Testis (tissue), 3 donors: ENCODE data around the gene CYP2F1. TPM values are rescaled to one million over a fixed set of nuclear protein-coding genes. Genes with fewer than 3 reads are reported as not detected.
"Not testable (repeated sequence)": the region's sequence is repeated elsewhere in the genome, so short reads cannot be mapped to it uniquely, and the experiment has no call there.

ENCODE experiments used
- DNase-seq: peaks from one replicate; pipeline ENCODE4 v3.0.0-alpha.2; 2019
- H3K27ac ChIP-seq, 2 donors: fragments of 200-600 bp; sonication (generic); one replicate each; pipeline ENCODE4 v1.5.1; 2019
- H3K27me3 ChIP-seq: fragments of 200-600 bp; sonication (generic); one replicate; pipeline ENCODE4 v1.5.1; 2019
- H3K36me3 ChIP-seq: fragments of 200-600 bp; sonication (generic); one replicate; pipeline ENCODE4 v1.5.1; 2017; ENCODE audit warnings: low read depth; ENCODE audit errors: missing control alignments
- H3K4me1 ChIP-seq: fragments of 200-600 bp; sonication (generic); one replicate; pipeline ENCODE4 v1.5.1; 2019
- H3K4me3 ChIP-seq, 2 donors: fragments of 200-600 bp; sonication (generic); one replicate each; pipeline ENCODE4 v1.5.1; 2017 to 2019
- H3K9me3 ChIP-seq: fragments of 200-600 bp; sonication (generic); one replicate; pipeline ENCODE4 v1.5.1; 2017
- CTCF ChIP-seq, 3 experiments: fragments of 450-650 bp in 2 of 3; fragments of 200-600 bp in 1 of 3; sonication (generic) in 1 of 3; IDR thresholded peaks; one replicate each; pipeline ENCODE4 v1.5.1; 2016 to 2019; ENCODE audit warnings: antibody characterized with exemption in 3 of 3, mild to moderate bottlenecking in 2 of 3, moderate library complexity in 1 of 3
- POLR2A ChIP-seq: fragments of 450-650 bp; IDR thresholded peaks from one replicate; pipeline ENCODE4 v1.6.1; 2017; ENCODE audit warnings: antibody characterized with exemption, mild to moderate bottlenecking, moderate library complexity
- WGBS, 2 donors: methylation state at CpG; one replicate each; pipeline ENCODE4 v1.1.5; 2018; 5-methylcytosine and 5-hydroxymethylcytosine counted together
- intact Hi-C: fragments of 100-400 bp; cut with DNase I; formaldehyde crosslinking; loops from one replicate; pipeline ENCODE4 v1.15.1; 2023; ENCODE audit warnings: low total_unique reads
- polyA plus RNA-seq: library from polyadenylated mRNA; stranded (reverse); fragments of 350-450 nt; fragmentation: Illumina TruSeq; extraction: RNeasy Lipid Tissue Mini Kit (QIAGEN cat#74804); gene quantifications from one replicate; pipeline ENCODE4 v1.2.3, GENCODE V29; 2014; ENCODE audit warnings: low read depth, low replicate concordance; ENCODE audit not compliant: insufficient read depth
- total RNA-seq, 2 donors: library from RNA; depleted of rRNA; stranded (reverse); fragments of >200 nt; gene quantifications; one replicate each; pipeline ENCODE4 v1.2.3, GENCODE V29; 2016

CYP2F1 gene
- total and polyA plus RNA-seq, 3 donors from 2014 or later = 1.7 to 4.1 (median 2.5) TPM

GRCh38 chr19:41131186-41131585 lies 17.0 kb downstream of the CYP2F1 start:
- Histone ChIP-seq H3K4me3 (no peak overlapping the region), H3K27me3 (no peaks in the 10 kb centered on the region), H3K36me3 (no peaks in the 10 kb centered on the region), H3K27ac (no peak overlapping the region), H3K4me1 (peaks cover 3% of the 10 kb centered on the region), H3K9me3 (no peaks in the 10 kb centered on the region)
- no peak for DNase-seq
- intact Hi-C loops = no loop called here
- WGBS, 2 donors = 63 to 90% methylated on average over 3 to 5 of the region's 5 CpGs
- TF ChIP-seq POLR2A (no peak), CTCF (IDR thresholded peaks at IDR 0.05) (no peak)

- intact Hi-C loops = no loop called here
- Histone ChIP-seq H3K27me3 (no peaks in the 10 kb centered on the region), H3K4me3 (no peak overlapping the region), H3K9me3 (no peaks in the 10 kb centered on the region), H3K27ac (no peak overlapping the region), H3K36me3 (no peaks in the 10 kb centered on the region), H3K4me1 (no peaks in the 10 kb centered on the region)
- no peak for TF ChIP-seq POLR2A
- no peak for TF ChIP-seq CTCF (IDR thresholded peaks at IDR 0.05)
- WGBS, 2 donors = 42 to 48% methylated on average over 3 of the region's 3 CpGs
- DNase-seq = no peak
Measured at GRCh38 chr19:41133260-41133659, 19.0 kb downstream of the CYP2F1 start.

GRCh38 chr19:41134616-41135015 lies 20.4 kb downstream of the CYP2F1 start:
- H3K36me3 ChIP-seq = no peaks in the 10 kb centered on the region
- no peak overlapping the region for H3K4me3 ChIP-seq
- no peaks in the 10 kb centered on the region for H3K4me1 ChIP-seq
- DNase-seq = no peak
- 69 to 74% methylated on average over 18 to 20 of the region's 20 CpGs for WGBS, 2 donors
- no peak overlapping the region for H3K27ac ChIP-seq
- intact Hi-C loops = no loop called here
- no peaks in the 10 kb centered on the region for H3K9me3 ChIP-seq
- H3K27me3 ChIP-seq = no peaks in the 10 kb centered on the region
- TF ChIP-seq POLR2A = no peak
- no peak for TF ChIP-seq CTCF (IDR thresholded peaks at IDR 0.05)

- H3K4me1 ChIP-seq, H3K36me3 ChIP-seq, intact Hi-C loops, H3K27me3 ChIP-seq, H3K27ac ChIP-seq, H3K9me3 ChIP-seq: not testable (repeated sequence)
- 5 to 9% methylated on average over 9 to 52 of the region's 76 CpGs for WGBS, 2 donors
- H3K4me3 ChIP-seq = peak overlapping the region; percentile 37 to 62
- peak; percentile 73 for DNase-seq
Measured at GRCh38 chr19:41135390-41136384, 21.5 kb downstream of the CYP2F1 start.

- H3K27me3 ChIP-seq = no peaks in the 10 kb centered on the region
- no peak overlapping the region for H3K27ac ChIP-seq
- intact Hi-C loops = no loop called here
- TF ChIP-seq POLR2A (no peak), CTCF (IDR thresholded peaks at IDR 0.05) (no peak)
- no peaks in the 10 kb centered on the region for H3K9me3 ChIP-seq
- H3K4me3 ChIP-seq = no peak overlapping the region
- no peak for DNase-seq
- WGBS, 2 donors = 63 to 78% methylated on average over 21 to 31 of the region's 31 CpGs
- no peaks in the 10 kb centered on the region for H3K36me3 ChIP-seq
- no peaks in the 10 kb centered on the region for H3K4me1 ChIP-seq
Measured at GRCh38 chr19:41136636-41137455, 22.6 kb downstream of the CYP2F1 start.
